GM18858 (cell line): ENCODE measurements around the gene SEMA3D.
A peak's percentile ranks its signal among the peaks of the same experiment; 100 is the strongest.

Source experiments
- ATAC-seq: cut with Tn5 transposase; IDR thresholded peaks from one replicate; pipeline ENCODE4 v1.9.1; 2021; ENCODE audit not compliant: unreplicated experiment

The SEMA3D gene

DNA sequence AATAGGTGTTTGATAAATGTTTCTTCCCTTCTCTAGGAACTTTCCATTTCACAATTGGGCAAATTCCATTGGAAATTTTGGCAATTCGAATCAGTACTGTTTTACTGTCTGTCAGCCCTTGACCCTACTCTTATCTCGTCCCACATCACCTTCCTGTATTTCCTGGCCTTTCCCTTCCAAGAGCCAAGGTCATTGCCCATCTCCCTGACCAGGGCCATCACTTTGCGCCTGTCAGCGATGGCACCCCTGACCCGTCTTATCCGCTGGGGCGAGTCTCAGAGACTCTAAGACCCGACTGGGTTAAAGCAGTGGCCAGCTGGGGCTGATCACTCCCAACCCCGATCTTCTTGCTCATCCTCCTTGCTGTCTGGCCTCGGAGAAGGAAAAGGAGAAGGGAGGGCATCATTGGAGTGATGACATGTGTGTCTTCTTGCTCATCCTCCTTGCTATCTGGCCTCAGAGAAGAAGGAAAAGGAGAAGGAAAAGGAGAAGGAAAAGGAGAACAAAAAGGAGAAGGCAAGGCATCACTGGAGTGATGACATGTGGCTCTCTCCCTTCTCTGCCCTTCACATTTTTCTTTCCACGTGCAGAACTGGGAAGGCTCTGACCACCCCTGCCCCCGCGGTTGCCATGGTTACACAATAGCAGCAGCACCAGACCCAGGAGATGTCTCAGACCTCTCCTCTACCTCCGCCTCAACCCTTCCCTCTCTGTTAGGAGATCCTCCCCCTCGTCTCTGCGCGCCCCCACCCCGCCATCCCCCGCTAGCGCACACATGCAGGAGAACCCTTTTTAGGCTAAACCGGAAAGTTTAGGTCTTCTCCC lies 2.0 kb downstream of the SEMA3D start:
- ATAC-seq: no peak

DNA sequence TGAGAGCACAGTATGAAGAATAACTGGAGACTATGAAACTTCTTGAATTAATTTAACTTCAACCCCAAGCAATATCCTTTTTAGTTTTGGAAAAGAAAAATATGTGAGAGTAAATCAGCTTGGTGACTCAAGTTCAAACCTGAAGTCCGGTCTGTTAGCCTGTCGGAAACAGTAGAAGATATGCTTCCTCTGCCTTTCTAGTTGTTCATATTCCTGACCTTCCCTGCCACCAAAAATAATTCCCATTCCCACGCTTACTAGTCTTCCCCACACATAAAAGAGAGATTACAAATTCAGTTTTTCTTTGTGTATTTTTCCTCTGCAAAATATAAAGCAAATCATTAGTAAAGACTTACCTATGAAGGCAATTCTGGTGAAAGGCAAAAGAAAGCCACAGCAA lies 3.6 kb downstream of the SEMA3D start:
- ATAC-seq: no peak

DNA sequence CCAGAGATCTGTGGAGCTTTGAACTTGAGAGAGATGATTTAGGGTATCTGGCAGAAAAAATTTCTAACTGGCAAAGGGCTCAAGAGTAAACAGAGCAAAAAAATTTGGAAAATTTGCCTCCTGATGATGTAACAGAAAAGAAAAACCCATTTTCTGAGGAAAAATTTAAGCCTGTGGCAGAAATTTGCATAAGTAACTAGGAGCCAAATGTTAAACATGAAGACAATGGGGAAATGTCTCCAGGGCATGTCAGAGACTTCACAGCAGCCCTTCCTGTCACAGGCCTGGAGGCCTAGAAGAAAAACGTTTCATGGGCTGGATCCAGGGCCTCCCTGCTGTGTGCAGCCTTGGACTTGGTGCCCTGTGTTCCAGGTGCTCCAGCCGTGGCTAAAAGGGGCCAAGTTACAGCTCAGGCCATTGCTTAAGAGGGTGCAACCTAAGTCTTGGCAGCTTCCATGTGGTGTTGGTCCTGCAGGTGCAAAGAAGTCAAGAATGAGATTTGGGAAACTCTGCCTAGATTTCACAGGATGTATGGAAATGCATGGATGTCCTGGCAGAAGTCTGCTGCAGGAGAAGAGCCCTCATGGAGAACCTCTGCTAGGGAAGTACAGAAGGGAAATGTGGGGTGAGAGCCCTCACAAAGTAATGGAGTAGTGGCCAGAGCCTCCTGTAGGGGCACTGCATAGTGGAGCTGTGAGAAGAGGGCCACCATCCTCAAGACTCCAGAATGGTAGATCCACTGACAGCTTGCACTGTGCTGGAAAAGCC lies 8.1 kb downstream of the SEMA3D start:
- no peak for ATAC-seq

DNA sequence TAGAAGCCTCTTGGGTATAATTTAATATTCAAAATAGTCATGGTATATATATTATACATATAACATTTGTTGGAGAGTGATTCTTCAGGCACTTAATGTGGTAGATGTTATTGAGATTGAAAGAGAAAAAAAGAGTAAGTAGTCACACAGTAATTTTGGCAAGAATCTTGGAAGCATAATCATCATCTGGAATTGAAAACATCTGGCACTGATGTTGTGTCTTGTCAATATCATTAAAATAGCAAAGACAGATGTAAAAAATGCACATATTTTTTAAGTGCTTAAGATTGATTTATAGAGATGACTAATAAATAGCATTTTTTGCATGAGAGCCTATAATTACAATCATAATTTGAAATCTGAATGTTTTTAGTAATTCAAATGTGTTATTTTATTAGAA lies 9.5 kb downstream of the SEMA3D start:
- no peak for ATAC-seq

DNA sequence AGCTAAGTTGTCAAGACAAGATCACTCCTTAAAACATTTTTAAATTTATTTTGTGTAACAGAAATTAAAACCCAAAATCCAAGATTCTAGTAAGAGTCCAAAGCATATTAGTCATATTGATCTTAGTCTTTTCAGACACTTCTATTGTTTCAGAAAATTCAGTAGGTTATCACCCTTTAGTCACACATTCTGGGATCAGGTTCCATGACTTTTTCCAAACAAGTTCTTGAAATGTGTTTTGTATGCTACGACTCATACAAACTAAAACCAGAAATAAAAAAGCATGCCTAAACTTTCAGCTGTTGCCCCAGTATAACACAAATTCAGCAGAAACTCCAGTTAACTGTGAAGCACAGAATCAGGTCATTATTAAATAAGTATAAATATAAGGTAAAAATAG lies 10.7 kb downstream of the SEMA3D start:
- no peak for ATAC-seq

DNA sequence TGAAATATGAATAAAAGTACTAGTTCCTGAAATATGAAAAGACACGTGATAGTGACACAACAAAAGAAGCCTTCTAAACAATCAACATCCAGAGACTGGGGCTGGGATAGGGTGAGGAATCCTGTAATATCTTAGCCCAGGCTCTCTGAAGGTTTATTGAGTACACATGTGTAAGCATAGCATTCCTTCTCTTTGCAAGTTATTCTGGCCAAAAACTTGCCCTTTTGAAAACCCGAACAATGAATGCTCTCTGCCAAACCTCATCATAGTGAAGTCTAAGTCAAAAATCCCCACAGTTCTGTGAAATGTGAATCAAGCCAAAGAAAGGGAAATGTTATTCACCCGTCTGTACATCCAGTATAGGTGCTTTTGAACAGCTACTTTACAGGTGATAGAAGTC lies 11.6 kb downstream of the SEMA3D start:
- ATAC-seq: no peak

DNA sequence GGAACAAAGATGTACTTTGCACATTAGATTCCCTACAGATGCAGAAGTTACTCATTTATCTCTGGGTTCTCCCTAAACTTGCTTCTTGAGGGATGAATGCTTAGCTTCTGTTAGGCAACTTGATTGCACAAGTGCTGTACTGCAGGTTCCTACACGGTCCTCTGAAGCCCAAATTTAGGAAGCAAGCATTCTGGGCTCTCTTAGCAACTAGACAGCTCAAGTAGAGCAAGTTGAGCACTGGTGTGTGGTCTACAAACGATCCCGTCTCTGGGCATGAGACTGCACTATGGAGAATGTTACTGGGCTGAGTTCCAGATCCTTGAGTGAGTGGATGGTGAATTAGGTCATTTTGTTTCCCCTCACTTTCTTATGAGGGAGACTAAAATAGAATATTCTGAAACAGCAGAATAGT lies 14.3 kb downstream of the SEMA3D start:
- ATAC-seq: no peak

DNA sequence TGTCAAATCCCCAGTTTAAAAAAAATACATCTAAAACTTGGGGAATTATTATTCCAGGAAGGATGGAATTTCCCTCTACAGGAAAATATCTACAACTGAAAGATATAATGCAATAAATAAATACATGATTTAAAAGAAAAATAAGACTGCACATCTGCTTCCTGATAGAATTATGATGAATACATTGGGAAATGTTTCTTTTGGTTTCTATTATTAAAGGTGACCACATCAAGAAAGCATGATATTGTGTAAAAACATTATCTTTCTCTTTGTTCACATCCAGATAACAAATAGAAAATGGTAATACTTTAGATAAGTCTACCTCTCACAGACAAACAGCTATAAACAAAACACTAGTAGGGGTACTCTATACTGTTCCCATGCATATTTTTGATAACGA lies 19.2 kb downstream of the SEMA3D start:
- ATAC-seq: no peak

DNA sequence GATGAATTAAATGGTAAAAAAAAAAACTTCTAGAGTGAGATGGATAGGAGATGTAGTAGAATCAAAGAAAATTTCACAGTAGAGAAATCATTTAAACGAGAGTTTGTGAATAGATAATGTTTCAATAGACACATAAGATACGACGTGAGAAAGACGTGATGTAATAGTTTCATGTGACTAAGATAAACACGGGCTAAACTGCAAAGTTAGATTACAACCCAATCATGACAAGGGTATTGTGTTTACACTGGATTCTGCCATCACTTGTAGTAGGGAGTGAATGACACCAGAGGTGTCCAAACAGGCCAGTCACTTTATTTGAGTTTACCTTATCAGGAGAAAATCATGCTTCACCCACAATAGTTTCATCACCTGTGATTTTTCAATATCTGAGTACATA lies 21.6 kb downstream of the SEMA3D start:
- ATAC-seq: no peak

DNA sequence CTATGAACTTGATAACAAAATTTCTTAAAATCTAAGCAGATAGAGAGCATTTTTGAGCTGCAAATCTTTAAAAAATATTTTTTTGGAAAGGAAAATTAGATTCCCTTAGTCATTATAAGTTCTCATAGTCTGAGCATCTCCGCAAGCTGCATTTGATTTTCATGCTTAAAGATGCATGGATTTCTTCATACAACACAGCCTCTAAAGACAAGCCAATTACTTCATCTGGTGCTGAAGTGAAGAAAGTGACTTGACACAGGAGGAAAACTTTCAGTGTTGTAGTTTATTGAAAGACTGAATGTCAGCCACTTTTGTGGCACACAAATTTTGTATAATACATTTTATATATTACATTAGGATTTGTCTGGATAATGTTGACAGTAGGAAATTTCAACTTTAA lies 22.5 kb downstream of the SEMA3D start:
- ATAC-seq: no peak

DNA sequence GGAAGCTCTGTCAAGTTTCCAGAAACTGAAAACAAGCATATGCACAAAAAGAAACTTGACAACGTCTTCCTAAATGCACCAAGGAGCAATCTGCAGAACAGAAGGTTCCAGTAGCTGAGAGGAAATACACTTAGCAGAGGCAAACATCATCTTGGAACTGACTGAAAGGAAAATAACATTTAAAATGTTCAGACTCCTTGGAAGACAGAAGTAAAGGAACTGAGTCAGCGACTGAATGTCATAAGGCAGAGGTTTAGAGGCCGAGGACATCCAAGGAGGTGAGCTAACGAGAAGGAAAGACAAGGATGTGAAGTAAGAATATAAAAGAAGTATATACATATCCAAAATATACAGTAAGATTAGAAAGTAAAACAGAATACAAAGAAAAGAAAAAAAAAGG lies 24.1 kb downstream of the SEMA3D start:
- ATAC-seq: no peak

DNA sequence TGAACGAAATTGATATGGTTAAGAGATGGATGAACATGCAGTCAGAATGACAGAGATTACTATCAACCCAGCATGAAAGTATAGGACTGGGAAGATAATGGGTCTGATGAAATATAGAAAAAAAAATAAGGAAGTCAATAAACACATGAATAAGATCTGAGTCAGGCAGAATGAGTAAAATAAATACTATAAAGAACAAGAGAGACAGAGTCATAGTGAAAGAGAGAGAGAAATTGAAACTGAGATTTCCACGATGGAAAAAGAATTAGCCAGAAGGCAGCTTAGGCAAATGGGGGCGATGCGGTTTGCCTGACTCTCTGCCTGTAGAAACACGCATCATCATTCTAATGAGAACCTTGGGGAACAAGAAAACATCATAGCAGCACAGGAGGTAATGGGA lies 26.6 kb downstream of the SEMA3D start:
- ATAC-seq: peak; percentile 95

DNA sequence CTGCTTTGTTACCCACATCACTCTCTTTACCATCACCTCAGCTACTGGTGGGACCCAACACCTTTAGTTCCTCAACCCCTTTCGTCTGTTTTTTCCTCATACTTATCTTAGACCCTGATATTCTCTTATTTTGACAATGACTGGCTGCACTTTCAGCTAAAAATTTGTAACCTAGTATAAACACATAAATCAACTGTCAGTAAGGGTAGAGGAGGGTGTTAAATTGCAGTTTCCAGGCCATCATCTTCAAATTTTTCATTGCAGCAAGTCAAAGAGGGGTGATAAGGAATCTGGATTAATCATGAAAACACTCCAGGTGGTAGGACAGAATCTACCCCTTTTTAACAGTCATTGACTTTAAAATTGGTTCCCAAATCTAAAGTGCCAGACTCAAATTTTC lies 27.9 kb downstream of the SEMA3D start:
- ATAC-seq: no peak

DNA sequence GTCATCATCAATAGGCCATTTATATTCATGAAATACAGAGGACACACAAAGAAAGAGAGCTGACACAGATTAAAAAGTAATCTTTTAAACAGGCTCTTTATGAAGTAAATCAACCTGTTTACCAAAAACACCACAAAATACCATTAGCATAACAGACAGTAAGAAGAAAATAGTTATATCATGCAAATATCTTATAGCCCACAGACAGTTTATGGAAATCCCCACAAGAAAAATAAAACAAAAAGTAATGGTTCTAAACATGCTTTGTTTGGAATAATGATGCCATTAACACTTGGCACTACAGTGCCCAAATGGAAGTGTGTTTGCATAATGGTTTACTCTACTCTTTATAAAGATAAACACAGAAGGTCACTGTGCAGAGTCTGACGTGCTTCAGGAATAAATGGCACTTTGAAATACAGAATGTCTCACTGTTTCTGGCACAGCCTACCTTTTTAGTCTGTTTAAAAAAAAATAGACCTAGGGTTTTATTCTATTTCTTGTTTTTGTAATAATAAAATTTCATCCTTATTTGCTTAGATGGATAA lies 30.1 kb downstream of the SEMA3D start:
- no peak for ATAC-seq

DNA sequence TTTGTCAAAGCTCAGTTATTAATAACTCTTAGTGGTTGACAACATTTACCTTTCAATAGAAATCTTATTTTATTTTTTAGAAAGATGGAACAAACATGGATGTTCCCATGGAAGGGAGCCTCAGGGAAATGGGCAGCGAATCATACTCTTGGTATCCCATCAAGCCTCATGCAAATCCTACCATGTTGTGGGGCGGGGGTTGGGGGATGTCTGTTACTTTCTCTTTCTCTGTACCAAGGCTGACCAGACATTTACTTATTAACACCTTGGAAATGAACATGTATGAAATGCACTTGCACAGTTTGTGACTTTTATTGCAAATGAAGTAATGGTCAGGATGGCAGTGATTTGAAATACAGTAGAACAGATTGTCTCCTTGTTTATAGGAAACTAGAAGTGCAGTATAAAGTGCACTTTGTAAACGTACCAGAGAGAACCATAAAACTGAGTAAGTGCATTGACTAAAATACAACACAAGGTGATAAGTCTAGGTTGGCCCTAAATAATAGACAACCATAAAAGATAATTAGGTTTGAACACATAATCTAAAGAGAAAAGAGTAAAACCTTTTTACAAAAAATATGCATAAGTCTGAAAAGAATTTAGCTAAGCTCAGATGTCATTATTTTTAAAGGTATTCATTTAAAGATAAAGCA lies 32.4 kb downstream of the SEMA3D start:
- no peak for ATAC-seq

DNA sequence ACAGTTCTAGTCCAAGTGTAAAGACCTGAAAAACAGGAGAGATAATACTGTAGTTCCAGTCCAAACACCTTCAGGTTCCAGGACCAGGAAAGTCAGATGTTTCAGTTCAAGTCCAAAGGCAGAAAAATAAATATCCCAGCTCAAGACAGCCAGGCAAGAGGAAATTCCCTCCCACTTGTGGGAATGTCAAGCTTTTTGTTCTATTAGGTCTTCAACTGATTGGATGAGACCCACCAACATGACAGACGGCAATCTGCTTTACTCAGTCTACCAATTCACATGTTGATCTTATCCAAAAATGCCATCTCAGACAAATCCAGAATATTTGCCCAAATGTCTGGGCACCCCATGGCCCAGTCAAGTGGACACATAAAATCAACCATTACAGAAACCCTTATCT lies 33.1 kb downstream of the SEMA3D start:
- ATAC-seq: no peak

DNA sequence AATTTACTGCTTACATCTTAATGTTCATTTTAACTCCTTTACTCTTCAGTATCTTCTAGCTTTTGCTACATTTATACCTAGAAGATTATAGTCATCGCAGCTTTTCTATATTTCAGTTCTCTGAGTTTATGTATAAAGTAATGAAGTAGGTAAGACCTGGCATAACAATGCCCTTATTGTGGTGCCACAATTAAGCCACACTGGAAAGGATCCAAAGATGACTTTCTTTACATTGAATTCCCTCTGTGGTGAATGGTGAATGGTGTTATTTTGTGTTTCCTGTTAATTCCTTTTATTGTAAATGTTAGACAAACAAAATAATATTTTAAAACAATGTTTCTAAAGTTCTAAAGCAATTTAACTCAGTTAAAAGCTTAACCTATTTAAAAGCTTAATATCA lies 36.2 kb downstream of the SEMA3D start:
- no peak for ATAC-seq

DNA sequence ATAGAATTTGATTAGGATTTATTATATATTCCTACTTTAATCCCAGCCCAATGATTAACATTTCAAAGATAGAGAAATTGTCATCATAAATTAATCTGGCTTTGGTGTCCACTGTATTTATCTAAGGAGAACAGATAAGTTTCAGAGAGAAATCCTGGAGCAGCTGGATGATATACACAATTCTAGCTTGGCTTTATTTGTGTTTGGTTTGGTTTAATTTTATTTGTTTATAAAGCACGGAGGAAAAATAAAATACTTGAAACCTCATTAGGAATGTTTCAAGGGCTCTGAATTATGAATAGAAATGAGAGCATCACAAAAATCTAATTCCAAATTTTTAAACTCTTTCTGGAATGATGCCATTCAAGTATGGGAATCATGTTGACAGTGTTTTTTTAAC lies 42.1 kb downstream of the SEMA3D start:
- ATAC-seq: no peak

DNA sequence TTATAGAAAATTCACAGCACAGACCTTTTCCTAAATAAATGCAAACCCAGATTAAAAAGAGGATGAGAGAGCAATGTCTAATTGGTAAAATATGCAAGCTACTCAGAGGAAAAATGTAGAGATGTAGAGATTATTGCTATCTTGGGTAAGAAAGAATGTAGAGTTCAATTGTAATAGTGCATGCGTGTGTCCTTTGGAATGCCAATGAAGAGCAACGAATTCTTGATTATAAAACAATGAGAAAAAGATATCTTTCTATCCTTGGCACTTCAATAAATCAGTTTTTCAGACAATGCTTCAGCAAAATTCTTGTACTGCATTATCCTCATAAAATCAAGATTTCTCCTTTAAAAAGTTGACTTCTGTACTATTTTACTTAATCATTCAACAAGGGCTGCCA lies 50.9 kb downstream of the SEMA3D start:
- no peak for ATAC-seq

DNA sequence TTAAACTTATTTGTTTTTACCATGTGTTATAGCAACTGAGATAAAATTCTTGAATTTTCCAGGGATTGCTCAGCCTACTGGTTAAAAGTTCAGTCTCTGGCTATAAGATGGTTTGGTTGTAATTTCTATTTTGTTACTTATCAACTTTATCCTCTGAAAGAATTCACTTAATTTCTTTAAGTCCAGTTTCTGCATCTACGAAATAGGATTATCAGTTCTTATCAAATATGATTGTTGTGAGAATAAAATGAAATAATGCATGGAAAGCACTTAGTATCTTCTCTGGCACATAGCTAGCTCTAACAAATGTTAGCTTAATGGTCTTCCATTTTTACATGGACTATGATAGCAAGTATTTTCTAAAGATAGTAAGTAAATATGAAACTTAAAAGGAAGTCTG lies 53.3 kb downstream of the SEMA3D start:
- no peak for ATAC-seq

DNA sequence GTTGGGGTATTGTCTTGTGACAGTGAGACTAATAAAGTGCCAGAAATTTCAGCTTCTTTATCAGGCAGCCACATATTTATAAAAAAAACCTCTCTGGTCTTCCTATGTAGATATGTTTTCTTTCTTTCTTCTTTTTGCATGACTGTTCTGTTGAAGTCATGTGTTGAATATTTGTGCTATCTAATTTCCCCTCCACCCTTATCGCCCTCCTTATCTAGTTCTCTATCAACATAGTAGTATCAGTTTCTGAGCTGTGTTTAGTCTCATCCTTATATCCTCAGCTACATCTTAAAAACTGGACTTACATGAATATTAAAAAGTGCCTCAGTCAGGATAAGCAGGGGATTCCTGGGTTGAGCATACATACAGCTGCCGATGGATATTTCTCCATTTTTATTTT lies 53.9 kb downstream of the SEMA3D start:
- no peak for ATAC-seq

DNA sequence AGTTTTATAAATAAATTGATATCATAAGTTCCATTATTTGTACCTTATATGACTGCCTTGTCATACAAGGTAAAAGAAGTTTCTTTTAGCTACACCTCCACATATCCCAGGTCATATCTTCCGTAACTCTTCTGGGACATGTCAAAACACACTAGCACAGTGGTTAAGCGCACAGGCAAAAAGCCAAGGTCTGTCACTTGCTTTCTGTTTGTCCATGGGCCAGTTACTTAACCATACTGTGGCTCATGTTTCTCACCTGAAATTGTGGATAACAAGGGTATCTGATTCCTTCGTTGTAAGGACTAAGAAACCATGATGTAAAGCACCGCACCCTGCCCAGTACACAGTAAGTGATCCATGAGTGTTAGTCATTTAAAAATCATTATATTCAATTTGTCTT lies 56.2 kb downstream of the SEMA3D start:
- no peak for ATAC-seq
